Keratinocyte (primary cell): ENCODE results near the gene ZBTB32. TPM values are rescaled to one million over a fixed set of nuclear protein-coding genes. Genes with fewer than 3 reads are reported as not detected.

Experiments
- DNase-seq: peaks from one replicate; pipeline ENCODE4 v3.0.0-alpha.2; 2011; ENCODE audit warnings: low read depth, missing footprints, low spot score
- FAIRE-seq: peaks from 2 replicates; lab custom pipeline; 2011; peaks lifted over from hg19 to GRCh38; lab: Jason Lieb, UNC
- H2AFZ ChIP-seq: 2 replicates; pipeline ENCODE4 v1.6.0; 2012; ENCODE audit warnings: low read length, control low read depth, inconsistent platforms; ENCODE audit not compliant: control insufficient read depth
- H3K27ac ChIP-seq: 2 replicates; pipeline ENCODE4 v1.5.1; 2011; ENCODE audit warnings: low read length; ENCODE audit not compliant: control insufficient read depth, insufficient read depth
- H3K27me3 ChIP-seq: 3 replicates; pipeline ENCODE4 v1.6.0; 2011; ENCODE audit warnings: low read length; ENCODE audit not compliant: control insufficient read depth, insufficient read depth; ENCODE audit errors: extremely low read depth
- H3K36me3 ChIP-seq, 2 experiments: 2 replicates in 1 of 2; 3 replicates in 1 of 2; pipeline ENCODE4 v1.5.1; 2011; ENCODE audit warnings: low read length in 2 of 2, mild to moderate bottlenecking in 1 of 2; ENCODE audit not compliant: control insufficient read depth in 2 of 2, insufficient read depth in 2 of 2; ENCODE audit errors: extremely low read depth in 1 of 2
- H3K4me1 ChIP-seq: 3 replicates; pipeline ENCODE4 v1.5.1; 2011; ENCODE audit warnings: low read length; ENCODE audit not compliant: control insufficient read depth, insufficient read depth; ENCODE audit errors: extremely low read depth
- H3K4me2 ChIP-seq: 3 replicates; pipeline ENCODE4 v1.6.0; 2011; ENCODE audit warnings: low read depth, low read length; ENCODE audit not compliant: control insufficient read depth, insufficient read depth; ENCODE audit errors: extremely low read depth
- H3K4me3 ChIP-seq, 3 experiments: fragments of 200-600 bp in 1 of 3; sonication (generic) in 1 of 3; 2 replicates in 2 of 3; 3 replicates in 1 of 3; pipeline ENCODE4 v1.5.1; 2011 to 2016; ENCODE audit warnings: low read length in 3 of 3, mild to moderate bottlenecking in 3 of 3, control low read depth in 2 of 3, inconsistent platforms in 1 of 3, low read depth in 1 of 3, mixed read lengths in 1 of 3, mixed run types in 1 of 3, moderate library complexity in 1 of 3; ENCODE audit not compliant: control insufficient read depth in 2 of 3, insufficient read depth in 2 of 3; ENCODE audit errors: extremely low read depth in 1 of 3
- H3K79me2 ChIP-seq: 2 replicates; pipeline ENCODE4 v1.6.0; 2012; ENCODE audit warnings: low read length; ENCODE audit not compliant: control insufficient read depth, insufficient read depth
- H3K9ac ChIP-seq: 3 replicates; pipeline ENCODE4 v1.6.0; 2011; ENCODE audit warnings: low read length; ENCODE audit not compliant: control insufficient read depth, insufficient read depth; ENCODE audit errors: extremely low read depth
- H3K9me1 ChIP-seq: 3 replicates; pipeline ENCODE4 v1.6.0; 2011; ENCODE audit warnings: low read length; ENCODE audit not compliant: control insufficient read depth, insufficient read depth; ENCODE audit errors: extremely low read depth
- H3K9me3 ChIP-seq: 2 replicates; pipeline ENCODE4 v1.5.1; 2012; ENCODE audit warnings: low read depth, low read length; ENCODE audit not compliant: control insufficient read depth
- H4K20me1 ChIP-seq: 3 replicates; pipeline ENCODE4 v1.6.0; 2011; ENCODE audit warnings: low read length; ENCODE audit not compliant: control insufficient read depth, insufficient read depth; ENCODE audit errors: extremely low read depth
- CTCF ChIP-seq, 3 experiments: IDR thresholded peaks in 1 of 3; conservative IDR thresholded peaks in 1 of 3; optimal IDR thresholded peaks in 1 of 3; 2 replicates in 2 of 3; 3 replicates in 1 of 3; pipeline versions ENCODE3 to v1.5.1; 2011; ENCODE audit warnings: low read length in 3 of 3, mild to moderate bottlenecking in 3 of 3, moderate library complexity in 2 of 3, control low read depth in 1 of 3, inconsistent platforms in 1 of 3; ENCODE audit not compliant: insufficient read depth in 2 of 3; ENCODE audit errors: extremely low read depth in 1 of 3
- EZH2 ChIP-seq: IDR thresholded peaks from one replicate; pipeline ENCODE4 v1.6.1; 2012; ENCODE audit warnings: inconsistent platforms, mild to moderate bottlenecking, low read length, moderate library complexity
- dilution Hi-C: fragments of 300-500 bp; cut with MboI; formaldehyde crosslinking; loops from one replicate; pipeline ENCODE4 v1.7.0; 2020; ENCODE audit warnings: low sequenced_read_pairs; ENCODE audit not compliant: extremely low pct_ligation_motif_present
- polyA plus RNA-seq, 5 experiments: library from polyadenylated mRNA; depleted of rRNA in 3 of 5; stranded (reverse) in 3 of 5; stranded (forward) in 1 of 5; unstranded in 1 of 5; fragments of >200 nt; gene quantifications; 1 replicate in 1 of 5; 2 replicates in 3 of 5; 3 replicates in 1 of 5; pipeline versions ENCODE4 v1.2.1 to v1.2.3, GENCODE V29; 2011 to 2012; ENCODE audit warnings: missing spikeins in 2 of 5, low read depth in 1 of 5, low replicate concordance in 1 of 5

Gene ZBTB32
- polyA plus RNA-seq, 1 donor (not counting 4 experiments of a cell fraction or from before 2014, with no cell fraction given): not detected

- no peak for DNase-seq
- peaks cover 39 to 41% of the 10 kb centered on the region in 2 experiments for H3K36me3 ChIP-seq
Measured at GRCh38 chr19:35738887-35739229, 34.5 kb downstream of the ZBTB32 start.

GRCh38 chr19:35739275-35740107 is 35.1 kb downstream of the ZBTB32 start:
- H4K20me1 ChIP-seq: peaks cover 6% of the 10 kb centered on the region
- peaks cover 2% of the 10 kb centered on the region for H3K79me2 ChIP-seq
- dilution Hi-C loops: no loop called here
- no peak overlapping the region for H3K27ac ChIP-seq
- FAIRE-seq (no peak), DNase-seq (no peak)
- peaks cover 36% of the 10 kb centered on the region in 2 experiments for H3K36me3 ChIP-seq
- H3K27me3 ChIP-seq: no peaks in the 10 kb centered on the region
- no peak overlapping the region for H2AFZ ChIP-seq
- TF ChIP-seq EZH2 (no peak), CTCF (optimal IDR thresholded peaks at IDR 0.05 in 1 of 3, IDR thresholded peaks at IDR 0.05 in 1 of 3, conservative IDR thresholded peaks at IDR 0.05 in 1 of 3; ENCODE audit: extremely low read depth in 1 of 3, insufficient read depth in 2 of 3, low read length in 3 of 3) (no peak)
- no peaks in the 10 kb centered on the region for H3K9me3 ChIP-seq
- no peaks in the 10 kb centered on the region for H3K9me1 ChIP-seq
- H3K4me2 ChIP-seq: peak overlapping the region; percentile 98
- peak overlapping the region; percentile 47 for H3K9ac ChIP-seq
- H3K4me1 ChIP-seq: peaks cover 12% of the 10 kb centered on the region
- H3K4me3 ChIP-seq: peak overlapping the region in 2 of 3 experiments; percentile 76 to 84

More at GRCh38 chr19:35738887-35739229, 34.5 kb downstream of the ZBTB32 start:
- Histone ChIP-seq H3K9ac (no peak overlapping the region), H3K27ac (no peak overlapping the region), H3K9me3 (no peaks in the 10 kb centered on the region), H3K4me3 (no peak overlapping the region), H2AFZ (no peak overlapping the region), H3K9me1 (no peaks in the 10 kb centered on the region), H3K79me2 (peaks cover under 1% of the 10 kb centered on the region), H3K27me3 (no peaks in the 10 kb centered on the region), H3K4me1 (peaks cover 8% of the 10 kb centered on the region), H4K20me1 (peaks cover 6% of the 10 kb centered on the region), H3K4me2 (no peak overlapping the region)
- FAIRE-seq: no peak
- dilution Hi-C loops: no loop called here
- TF ChIP-seq EZH2: no peak
- TF ChIP-seq CTCF (optimal IDR thresholded peaks at IDR 0.05 in 1 of 3, IDR thresholded peaks at IDR 0.05 in 1 of 3, conservative IDR thresholded peaks at IDR 0.05 in 1 of 3; ENCODE audit: extremely low read depth in 1 of 3, insufficient read depth in 2 of 3, low read length in 3 of 3): no peak
